ENCODE results near the gene UBTF.
"Not testable (repeated sequence)": the region's sequence is repeated elsewhere in the genome, so short reads cannot be mapped to it uniquely, and the experiment has no call there.

UBTF gene

GRCh38 chr17:44256671-44257070, 37.2 kb upstream of the UBTF start:
- H3K4me1 ChIP-seq (ENCODE audit: control insufficient read depth, insufficient read depth, low read length), result no peaks in the 10 kb centered on the region
- peaks cover 6% of the 10 kb centered on the region for H3K27me3 ChIP-seq (ENCODE audit: control insufficient read depth, insufficient read depth, low read length)
- H3K9ac ChIP-seq (ENCODE audit: low read length), result no peak overlapping the region
- no peaks in the 10 kb centered on the region for H3K9me3 ChIP-seq (ENCODE audit: control insufficient read depth, low read length)
- H3K4me3 ChIP-seq (ENCODE audit: low read length), result no peak overlapping the region
- H3K36me3 ChIP-seq (ENCODE audit: control insufficient read depth, insufficient read depth, low read length), result no peaks in the 10 kb centered on the region

- H3K4me3 ChIP-seq (ENCODE audit: low read length), result no peak overlapping the region
- no peaks in the 10 kb centered on the region for H3K36me3 ChIP-seq (ENCODE audit: control insufficient read depth, insufficient read depth, low read length)
- H3K27me3 ChIP-seq (ENCODE audit: control insufficient read depth, insufficient read depth, low read length), result peaks cover 6% of the 10 kb centered on the region
- no peak overlapping the region for H3K9ac ChIP-seq (ENCODE audit: low read length)
- no peaks in the 10 kb centered on the region for H3K9me3 ChIP-seq (ENCODE audit: control insufficient read depth, low read length)
- no peaks in the 10 kb centered on the region for H3K4me1 ChIP-seq (ENCODE audit: control insufficient read depth, insufficient read depth, low read length)
Observed at GRCh38 chr17:44255915-44256314, 36.4 kb upstream of the UBTF start.

GRCh38 chr17:44254361-44255095, 35.1 kb upstream of the UBTF start:
- Histone ChIP-seq H3K9ac (ENCODE audit: low read length) (no peak overlapping the region), H3K27me3 (ENCODE audit: control insufficient read depth, insufficient read depth, low read length) (peaks cover 6% of the 10 kb centered on the region), H3K4me3 (ENCODE audit: low read length) (no peak overlapping the region), H3K36me3 (ENCODE audit: control insufficient read depth, insufficient read depth, low read length) (no peaks in the 10 kb centered on the region), H3K9me3 (ENCODE audit: control insufficient read depth, low read length) (no peaks in the 10 kb centered on the region), H3K4me1 (ENCODE audit: control insufficient read depth, insufficient read depth, low read length) (no peaks in the 10 kb centered on the region)

- no peak overlapping the region for H3K4me3 ChIP-seq (ENCODE audit: low read length)
- peaks cover 6% of the 10 kb centered on the region for H3K27me3 ChIP-seq (ENCODE audit: control insufficient read depth, insufficient read depth, low read length)
- H3K36me3 ChIP-seq (ENCODE audit: control insufficient read depth, insufficient read depth, low read length), result no peaks in the 10 kb centered on the region
- H3K9ac ChIP-seq (ENCODE audit: low read length), result no peak overlapping the region
- peaks cover 3% of the 10 kb centered on the region for H3K4me1 ChIP-seq (ENCODE audit: control insufficient read depth, insufficient read depth, low read length)
- no peaks in the 10 kb centered on the region for H3K9me3 ChIP-seq (ENCODE audit: control insufficient read depth, low read length)
Observed at GRCh38 chr17:44253006-44253405, 33.5 kb upstream of the UBTF start.

- Histone ChIP-seq H3K9me3 (ENCODE audit: control insufficient read depth, low read length) (no peaks in the 10 kb centered on the region), H3K4me3 (ENCODE audit: low read length) (no peak overlapping the region), H3K4me1 (ENCODE audit: control insufficient read depth, insufficient read depth, low read length) (peaks cover 22% of the 10 kb centered on the region), H3K36me3 (ENCODE audit: control insufficient read depth, insufficient read depth, low read length) (no peaks in the 10 kb centered on the region), H3K9ac (ENCODE audit: low read length) (no peak overlapping the region), H3K27me3 (ENCODE audit: control insufficient read depth, insufficient read depth, low read length) (peaks cover 6% of the 10 kb centered on the region)
Observed at GRCh38 chr17:44251062-44251461, 31.6 kb upstream of the UBTF start.

- no peaks in the 10 kb centered on the region for H3K36me3 ChIP-seq (ENCODE audit: control insufficient read depth, insufficient read depth, low read length)
- no peak overlapping the region for H3K4me3 ChIP-seq (ENCODE audit: low read length)
- H3K27me3 ChIP-seq (ENCODE audit: control insufficient read depth, insufficient read depth, low read length), result peaks cover 4% of the 10 kb centered on the region
- no peak overlapping the region for H3K9ac ChIP-seq (ENCODE audit: low read length)
- no peaks in the 10 kb centered on the region for H3K9me3 ChIP-seq (ENCODE audit: control insufficient read depth, low read length)
- H3K4me1 ChIP-seq (ENCODE audit: control insufficient read depth, insufficient read depth, low read length), result peaks cover 31% of the 10 kb centered on the region
Observed at GRCh38 chr17:44249501-44250246, 30.2 kb upstream of the UBTF start.

GRCh38 chr17:44247876-44248736, 28.6 kb upstream of the UBTF start:
- H3K4me3 ChIP-seq (ENCODE audit: low read length), result no peak overlapping the region
- no peak overlapping the region for H3K9ac ChIP-seq (ENCODE audit: low read length)
- H3K27me3 ChIP-seq (ENCODE audit: control insufficient read depth, insufficient read depth, low read length), result no peaks in the 10 kb centered on the region
- no peaks in the 10 kb centered on the region for H3K36me3 ChIP-seq (ENCODE audit: control insufficient read depth, insufficient read depth, low read length)
- H3K9me3 ChIP-seq (ENCODE audit: control insufficient read depth, low read length), result no peaks in the 10 kb centered on the region
- peaks cover 31% of the 10 kb centered on the region for H3K4me1 ChIP-seq (ENCODE audit: control insufficient read depth, insufficient read depth, low read length)

- H3K4me1 ChIP-seq (ENCODE audit: control insufficient read depth, insufficient read depth, low read length), result peaks cover 31% of the 10 kb centered on the region
- H3K4me3 ChIP-seq (ENCODE audit: low read length), result no peak overlapping the region
- no peaks in the 10 kb centered on the region for H3K27me3 ChIP-seq (ENCODE audit: control insufficient read depth, insufficient read depth, low read length)
- no peaks in the 10 kb centered on the region for H3K9me3 ChIP-seq (ENCODE audit: control insufficient read depth, low read length)
- no peaks in the 10 kb centered on the region for H3K36me3 ChIP-seq (ENCODE audit: control insufficient read depth, insufficient read depth, low read length)
- no peak overlapping the region for H3K9ac ChIP-seq (ENCODE audit: low read length)
Observed at GRCh38 chr17:44247440-44247841, 28.0 kb upstream of the UBTF start.

GRCh38 chr17:44241106-44241624, 21.7 kb upstream of the UBTF start:
- no peaks in the 10 kb centered on the region for H3K36me3 ChIP-seq (ENCODE audit: control insufficient read depth, insufficient read depth, low read length)
- no peaks in the 10 kb centered on the region for H3K9me3 ChIP-seq (ENCODE audit: control insufficient read depth, low read length)
- peaks cover 9% of the 10 kb centered on the region for H3K4me1 ChIP-seq (ENCODE audit: control insufficient read depth, insufficient read depth, low read length)
- H3K4me3 ChIP-seq (ENCODE audit: low read length), result no peak overlapping the region
- H3K27me3 ChIP-seq (ENCODE audit: control insufficient read depth, insufficient read depth, low read length), result no peaks in the 10 kb centered on the region
- no peak overlapping the region for H3K9ac ChIP-seq (ENCODE audit: low read length)

- H3K4me3 ChIP-seq (ENCODE audit: low read length); H3K9me3 ChIP-seq (ENCODE audit: control insufficient read depth, low read length); H3K36me3 ChIP-seq (ENCODE audit: control insufficient read depth, insufficient read depth, low read length); H3K4me1 ChIP-seq (ENCODE audit: control insufficient read depth, insufficient read depth, low read length); H3K9ac ChIP-seq (ENCODE audit: low read length); H3K27me3 ChIP-seq (ENCODE audit: control insufficient read depth, insufficient read depth, low read length): not testable (repeated sequence)
Observed at GRCh38 chr17:44237886-44238285, 18.4 kb upstream of the UBTF start.

GRCh38 chr17:44236444-44236991, 17.0 kb upstream of the UBTF start:
- H3K4me3 ChIP-seq (ENCODE audit: low read length), result no peak overlapping the region
- no peaks in the 10 kb centered on the region for H3K4me1 ChIP-seq (ENCODE audit: control insufficient read depth, insufficient read depth, low read length)
- no peaks in the 10 kb centered on the region for H3K36me3 ChIP-seq (ENCODE audit: control insufficient read depth, insufficient read depth, low read length)

More at GRCh38 chr17:44236444-44236991, 17.0 kb upstream of the UBTF start:
- H3K9me3 ChIP-seq (ENCODE audit: control insufficient read depth, low read length), result no peaks in the 10 kb centered on the region
- H3K9ac ChIP-seq (ENCODE audit: low read length), result no peak overlapping the region
- H3K27me3 ChIP-seq (ENCODE audit: control insufficient read depth, insufficient read depth, low read length), result no peaks in the 10 kb centered on the region
